Activated CD4-positive, alpha-beta T cell treated with anti-CD3 and anti-CD28 coated beads, Interleukin-2, amount 50 U/mL, for 1 hour (primary cell): ENCODE measurements around the gene AHNAK2.
"Not testable (repeated sequence)": the region's sequence is repeated elsewhere in the genome, so short reads cannot be mapped to it uniquely, and the experiment has no call there.

Source experiments
- DNase-seq: peaks from one replicate; pipeline ENCODE4 v3.0.0-alpha.2; 2020

The AHNAK2 gene

DNA sequence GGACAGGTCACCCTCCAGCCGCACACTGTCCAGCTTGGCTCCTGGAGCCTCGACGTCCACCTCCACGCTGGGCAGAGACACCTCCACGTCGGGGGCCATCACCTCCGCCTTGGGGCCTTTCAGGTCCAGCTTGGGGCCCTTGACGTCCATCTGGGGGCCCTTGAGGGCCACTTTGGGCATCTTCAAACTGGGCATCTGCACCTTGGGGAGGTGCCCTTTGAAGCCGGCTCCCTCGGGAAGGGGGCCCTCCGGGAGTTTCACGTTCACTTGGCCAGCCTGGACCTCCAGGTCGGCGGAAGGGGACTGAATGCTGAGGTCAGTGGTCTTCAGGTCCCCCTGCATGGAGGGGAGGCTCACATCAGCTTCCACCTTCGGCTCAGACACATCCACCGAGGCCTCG is 28.2 kb downstream of the AHNAK2 start:
- no peak for DNase-seq

GRCh38 chr14:104949406-104949955 is 28.7 kb downstream of the AHNAK2 start:
- DNase-seq, result not testable (repeated sequence)

GRCh38 chr14:104948736-104949031 is 29.5 kb downstream of the AHNAK2 start:
- DNase-seq, result no peak

- DNase-seq, result not testable (repeated sequence)
Measured at GRCh38 chr14:104947881-104948735, 30.1 kb downstream of the AHNAK2 start.

DNA sequence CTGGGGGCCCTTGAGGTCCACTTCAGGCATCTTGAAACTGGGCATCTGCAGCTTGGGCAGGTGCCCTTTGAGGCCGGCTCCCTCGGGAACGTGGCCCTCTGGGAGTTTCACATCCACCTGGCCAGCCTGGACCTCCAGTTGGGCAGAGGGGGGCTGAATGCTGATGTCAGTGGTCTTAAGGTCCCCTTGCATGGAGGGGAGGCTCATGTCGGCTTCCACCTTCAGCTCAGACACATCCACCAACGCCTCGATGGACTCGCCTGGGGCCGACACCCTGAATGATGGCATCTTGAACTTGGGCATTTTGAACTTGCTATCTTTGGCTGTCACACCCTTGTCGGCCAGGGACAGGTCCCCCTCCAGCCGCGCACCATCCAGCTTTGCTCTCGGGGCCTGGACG is 31.0 kb downstream of the AHNAK2 start:
- not testable (repeated sequence) for DNase-seq

GRCh38 chr14:104945986-104946965 is 31.9 kb downstream of the AHNAK2 start:
- not testable (repeated sequence) for DNase-seq

GRCh38 chr14:104945266-104945665 is 32.9 kb downstream of the AHNAK2 start:
- not testable (repeated sequence) for DNase-seq

- DNase-seq, result not testable (repeated sequence)
Measured at GRCh38 chr14:104944436-104945205, 33.6 kb downstream of the AHNAK2 start.

GRCh38 chr14:104944016-104944308 is 34.2 kb downstream of the AHNAK2 start:
- DNase-seq, result not testable (repeated sequence)

GRCh38 chr14:104943216-104944015 is 34.8 kb downstream of the AHNAK2 start:
- DNase-seq, result not testable (repeated sequence)

DNA sequence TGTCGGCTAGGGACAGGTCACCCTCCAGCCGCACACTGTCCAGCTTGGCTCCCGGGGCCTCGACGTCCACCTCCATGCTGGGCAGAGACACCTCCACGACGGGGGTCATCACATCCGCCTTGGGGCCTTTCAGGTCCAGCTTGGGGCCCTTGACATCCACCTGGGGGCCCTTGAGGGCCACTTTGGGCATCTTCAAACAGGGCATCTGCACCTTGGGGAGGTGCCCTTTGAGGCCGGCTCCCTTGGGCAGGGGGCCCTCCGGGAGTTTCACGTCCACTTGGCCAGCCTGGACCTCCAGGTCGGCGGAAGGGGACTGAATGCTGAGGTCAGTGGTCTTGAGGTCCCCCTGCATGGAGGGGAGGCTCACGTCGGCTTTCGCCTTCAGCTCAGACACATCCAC is 35.6 kb downstream of the AHNAK2 start:
- no peak for DNase-seq

GRCh38 chr14:104941508-104942365 is 36.4 kb downstream of the AHNAK2 start:
- DNase-seq, result no peak

- no peak for DNase-seq
Measured at GRCh38 chr14:104940526-104941150, 37.5 kb downstream of the AHNAK2 start.

DNA sequence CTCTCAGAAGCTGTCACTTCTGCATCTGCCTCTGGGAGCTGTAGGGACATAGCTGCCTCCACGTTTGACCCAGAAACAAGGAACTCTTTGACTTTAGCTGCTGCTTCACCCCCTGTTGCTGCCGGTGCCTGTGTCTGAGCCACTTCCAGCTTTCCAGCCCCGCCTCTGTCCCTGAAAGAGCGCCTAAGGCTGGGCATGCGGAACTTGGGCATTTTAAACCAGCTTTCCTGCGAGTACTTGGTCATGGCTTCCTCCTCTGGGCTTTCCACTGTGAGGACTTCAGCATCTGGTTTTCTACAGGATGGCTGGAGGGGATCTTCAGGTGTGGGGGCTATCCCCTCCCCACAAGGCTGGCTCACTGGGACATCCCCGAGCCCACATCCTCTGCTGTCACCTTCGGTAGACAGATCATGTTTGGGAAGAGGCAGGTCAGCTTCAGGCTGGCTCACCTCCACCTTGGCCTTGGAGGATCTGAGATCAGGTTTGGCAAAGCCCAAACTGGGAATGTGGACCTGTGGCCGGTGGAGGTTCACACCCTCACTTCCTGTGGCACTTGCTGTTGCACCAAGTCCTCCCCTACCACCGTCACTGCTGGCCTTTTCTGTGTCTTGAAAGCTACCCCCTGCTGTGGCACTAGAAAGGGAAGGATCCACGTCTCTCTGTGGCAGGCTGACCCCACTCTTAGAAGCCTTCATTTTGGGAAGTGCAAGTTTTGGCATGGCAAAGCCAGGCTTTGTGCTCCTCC is 38.3 kb downstream of the AHNAK2 start:
- DNase-seq, result no peak

DNA sequence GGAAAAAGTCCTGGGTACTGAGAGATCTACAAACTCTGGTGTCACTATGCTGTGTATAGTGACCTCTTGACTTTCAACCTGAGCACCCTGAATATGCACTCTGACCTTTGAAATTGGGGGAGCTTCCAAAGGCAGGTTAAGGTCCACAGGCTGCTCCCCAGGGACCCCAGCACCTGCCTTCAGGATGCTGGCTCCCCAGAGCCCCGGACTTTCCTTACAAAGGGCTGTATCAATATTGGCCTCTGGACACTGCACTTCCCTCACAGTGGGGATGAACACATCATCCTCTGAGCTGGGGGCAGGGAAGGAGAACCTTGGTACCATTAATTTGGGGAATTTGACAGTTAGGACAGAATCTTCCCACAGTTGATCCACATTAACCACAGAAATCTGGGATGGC is 39.2 kb downstream of the AHNAK2 start:
- DNase-seq, result no peak

DNA sequence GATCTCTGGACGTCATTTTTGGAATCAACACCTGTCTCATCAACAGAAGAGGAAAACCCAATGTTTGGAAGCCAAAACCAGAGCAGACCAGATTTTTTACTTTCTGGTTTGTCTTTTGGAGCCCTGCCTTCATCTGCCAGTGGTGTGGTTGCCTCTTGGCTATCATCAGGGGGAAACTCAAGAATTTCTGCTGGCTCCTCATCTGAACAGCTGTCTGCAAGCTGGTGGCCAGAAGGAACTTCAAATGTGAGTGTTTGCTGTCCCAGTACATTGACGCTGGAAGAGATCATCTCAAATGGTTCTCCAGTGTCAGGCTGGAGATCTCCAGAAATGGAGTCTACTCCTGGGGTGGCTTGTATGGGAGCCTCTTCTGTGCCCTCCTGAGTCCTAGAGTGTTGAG is 39.7 kb downstream of the AHNAK2 start:
- no peak for DNase-seq

DNA sequence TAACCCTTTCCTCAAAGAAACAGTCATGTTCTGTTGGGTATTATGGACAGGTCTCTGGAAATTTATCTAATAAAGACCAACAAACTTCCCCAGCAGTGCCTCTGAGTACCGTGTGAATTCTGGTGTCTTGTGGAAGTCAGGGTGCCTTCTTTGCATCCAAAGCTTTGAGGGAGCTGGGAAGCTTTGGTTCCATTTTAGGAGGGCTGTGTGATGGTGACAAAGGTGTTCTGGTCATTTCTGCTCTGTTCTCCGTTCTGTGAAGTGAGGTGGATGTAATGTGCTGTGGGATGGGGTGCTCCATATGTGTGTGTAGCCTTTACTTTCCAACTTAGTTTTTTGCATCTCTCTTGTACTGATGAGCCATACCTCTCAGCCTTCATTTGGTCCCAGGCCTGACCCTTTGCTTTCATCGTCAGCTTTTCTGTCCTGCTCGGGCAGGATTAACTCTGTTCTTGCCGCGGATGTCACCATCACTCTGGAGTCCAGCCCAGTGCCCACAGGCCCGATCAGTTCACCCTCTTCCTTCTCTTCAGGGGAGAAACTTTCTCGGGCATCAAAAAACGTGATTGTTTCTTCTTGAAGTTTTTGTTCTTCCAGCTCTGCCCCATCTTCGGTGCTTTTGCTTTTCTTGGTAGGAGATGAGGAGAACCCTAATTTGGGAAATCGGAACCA is 40.3 kb downstream of the AHNAK2 start:
- DNase-seq, result no peak

- DNase-seq, result no peak
Measured at GRCh38 chr14:104937161-104937560, 41.0 kb downstream of the AHNAK2 start.
